ENCODE results near the gene MYZAP. TPM values are rescaled to one million over a fixed set of nuclear protein-coding genes. Genes with fewer than 3 reads are reported as not detected.

Gene MYZAP
- total and polyA plus RNA-seq, 2 of the 13 experiments (the other 11 are each of a cell fraction or from before 2014, with no cell fraction given) = not detected

GRCh38 chr15:57624730-57625129, 33.0 kb downstream of the MYZAP start:
- no peaks in the 10 kb centered on the region for H3K27me3 ChIP-seq (ENCODE audit: control insufficient read depth in 1 of 2, insufficient read depth in 2 of 2, low read length in 2 of 2)
- POLR2A ChIA-PET = no interaction called here
- no peaks in the 10 kb centered on the region for H4K20me1 ChIP-seq (ENCODE audit: insufficient read depth, low read length)
- H3K4me1 ChIP-seq (ENCODE audit: insufficient read depth, low read length) = peaks cover 7% of the 10 kb centered on the region
- BruUV-seq (replicated peaks) = no TSS peak
- no peak overlapping the region for H2AFZ ChIP-seq (ENCODE audit: low read length)
- intact Hi-C loops (cut with micrococcal nuclease; ENCODE audit: unreplicated experiment) (no loop called here), in situ Hi-C loops (cut with HindIII; ENCODE audit: extremely low pct_ligation_motif_present, low pct_unique_long_range_greater_than_20kb) (no loop called here)
- TF ChIP-seq MXI1 (IDR thresholded peaks at IDR 0.05; ENCODE audit: borderline replicate concordance, low read depth, low read length) = no peak
- TF ChIP-seq ZNF354B (CRISPR knock-in tag; IDR thresholded peaks at IDR 0.05) = no peak
- TF ChIP-seq FOSL2 (CRISPR knock-in tag; IDR thresholded peaks at IDR 0.05) = no peak
- no peak for TF ChIP-seq ZNF138 (CRISPR knock-in tag; IDR thresholded peaks at IDR 0.05; ENCODE audit: low read depth)
- no peak for TF ChIP-seq IRX3 (CRISPR knock-in tag; IDR thresholded peaks at IDR 0.05; ENCODE audit: borderline replicate concordance, low read depth)
- no peak for TF ChIP-seq HNRNPLL (IDR thresholded peaks at IDR 0.05; ENCODE audit: low read depth, low read length, poor library complexity, severe bottlenecking)
- TF ChIP-seq HMGXB4 (CRISPR knock-in tag; IDR thresholded peaks at IDR 0.05; ENCODE audit: borderline replicate concordance in 1 of 2, low read depth in 1 of 2) = no peak
- no peak for TF ChIP-seq NFE2L1 (CRISPR knock-in tag; IDR thresholded peaks at IDR 0.05; ENCODE audit: borderline replicate concordance)
- no peak for TF ChIP-seq ZKSCAN1 (IDR thresholded peaks at IDR 0.05; ENCODE audit: low read length)
- no peak overlapping the region for H3K27ac ChIP-seq (ENCODE audit: extremely low read length, insufficient read depth, low read length)
- DNase-seq (ENCODE audit: low spot score) (no peak), ATAC-seq (no peak), FAIRE-seq (no peak)
- no peaks in the 10 kb centered on the region for H3K79me2 ChIP-seq (ENCODE audit: insufficient read depth, low read length)
- no peak overlapping the region for H3K9ac ChIP-seq (ENCODE audit: insufficient read depth, low read depth, low read length)
- H3K4me3 ChIP-seq (replicated peaks in 1 of 3; ENCODE audit: insufficient read depth in 1 of 3, low read depth in 2 of 3, low read length in 3 of 3) = no peak overlapping the region
- H3K4me2 ChIP-seq (ENCODE audit: low read depth, low read length) = no peak overlapping the region
- H3K9me3 ChIP-seq (ENCODE audit: low read length) = no peaks in the 10 kb centered on the region
- no peaks in the 10 kb centered on the region for H3K36me3 ChIP-seq (replicated peaks in 1 of 2; ENCODE audit: control insufficient read depth in 1 of 2, insufficient read depth in 2 of 2, low read length in 2 of 2)
- CTCF ChIA-PET (ENCODE audit: low intra/inter-chr PET ratio, low total read pairs) = no interaction called here
- 69% methylated on average over 4 of the region's 4 CpGs for WGBS (ENCODE audit: low lambda C conversion rate)
